Measurements from ENCODE around the gene ROM1. TPM values are rescaled to one million over a fixed set of nuclear protein-coding genes. Genes with fewer than 3 reads are reported as not detected.

ROM1 gene
- total and polyA plus RNA-seq, 2 donors (not counting 3 experiments of a cell fraction or from before 2014, with no cell fraction given), result 5.3 to 8.8 TPM

DNA sequence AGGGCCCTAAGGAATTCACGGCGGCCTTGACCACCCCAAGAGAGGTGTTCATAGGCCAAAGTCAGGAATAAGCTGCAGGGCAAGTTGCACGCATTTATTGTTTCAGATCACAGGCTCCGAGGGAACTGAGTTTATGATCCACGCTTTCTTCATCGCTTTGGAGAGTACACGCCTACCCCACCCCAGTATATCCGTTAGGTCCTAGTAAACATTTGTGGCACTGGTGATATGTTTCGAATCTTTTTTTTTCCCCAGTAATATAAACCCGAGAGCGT, 32.6 kb downstream of the ROM1 start:
- FAIRE-seq (peak; percentile 73), DNase-seq (ENCODE audit: low read depth, low spot score) (no peak)
- H3K4me1 ChIP-seq (ENCODE audit: control insufficient read depth, extremely low read depth, insufficient read depth, low read length), result peaks cover 11% of the 10 kb centered on the region
- no peaks in the 10 kb centered on the region for H3K9me3 ChIP-seq (replicated peaks; ENCODE audit: control insufficient read depth, insufficient read depth, low read length)
- no peaks in the 10 kb centered on the region for H4K20me1 ChIP-seq (replicated peaks; ENCODE audit: control insufficient read depth, extremely low read depth, insufficient read depth, low read length)
- no TSS peak for BruUV-seq (replicated peaks)
- H3K27me3 ChIP-seq (ENCODE audit: control insufficient read depth in 2 of 2, insufficient read depth in 2 of 2, low read length in 2 of 2), result no peaks in the 10 kb centered on the region
- intact Hi-C loops (cut with micrococcal nuclease), result no loop called here
- ChIA-PET POLR2A (interaction anchor here (0.7 to 2.7 kb wide), 6 partner anchors 19 to 1764 kb away, joined by 3 to 41 read pairs (median 4); partner anchors contain the start of genes B3GAT3, C11orf98, CSKMT and EEF1G), CTCF (interaction anchor here (1.0 to 1.5 kb wide), 3 partner anchors 34 to 49 kb away, joined by 3 to 4 read pairs (median 4); no protein-coding TSS in a partner anchor)
- dilution Hi-C loops (cut with MboI; ENCODE audit: extremely low pct_ligation_motif_present, low sequenced_read_pairs), result no loop called here
- peak overlapping the region; percentile 53 for H3K4me2 ChIP-seq (ENCODE audit: insufficient read depth, low read length)
- peaks cover 15 to 25% of the 10 kb centered on the region in 2 experiments for H3K36me3 ChIP-seq (ENCODE audit: control insufficient read depth in 2 of 2, extremely low read depth in 1 of 2, insufficient read depth in 2 of 2, low read length in 2 of 2)
- H3K9me1 ChIP-seq (replicated peaks; ENCODE audit: control insufficient read depth, extremely low read depth, insufficient read depth, low read length), result no peaks in the 10 kb centered on the region
- peak overlapping the region; percentile 92 for H3K9ac ChIP-seq (replicated peaks; ENCODE audit: extremely low read depth, insufficient read depth, low read length)
- H2AFZ ChIP-seq (ENCODE audit: low read depth, low read length), result no peak overlapping the region
- peak overlapping the region; percentile 80 for H3K27ac ChIP-seq (ENCODE audit: insufficient read depth, low read depth, low read length)
- H3K4me3 ChIP-seq (replicated peaks in 1 of 3; ENCODE audit: insufficient read depth in 1 of 3, low read depth in 1 of 3, low read length in 3 of 3), result peak overlapping the region; percentile 62 to 87 (median 65)
- peaks cover 40% of the 10 kb centered on the region for H3K79me2 ChIP-seq (ENCODE audit: control insufficient read depth, insufficient read depth, low read length)
- TF ChIP-seq POLR2AphosphoS5 (IDR thresholded peaks at IDR 0.05; ENCODE audit: insufficient read depth, low read depth, low read length), result no peak
- TF ChIP-seq FOS (IDR thresholded peaks at IDR 0.05; ENCODE audit: borderline replicate concordance, insufficient read depth, low read length), result no peak
- no peak for TF ChIP-seq MYC (IDR thresholded peaks at IDR 0.05; ENCODE audit: low read depth, low read length)
- no peak for TF ChIP-seq JUN (IDR thresholded peaks at IDR 0.05; ENCODE audit: borderline replicate concordance, insufficient read depth, insufficient read length, low read depth)
- TF ChIP-seq EZH2 (IDR thresholded peaks at IDR 0.05; ENCODE audit: borderline replicate concordance, low read depth, low read length, severe bottlenecking), result no peak
- TF ChIP-seq POLR2A (IDR thresholded peaks at IDR 0.05; ENCODE audit: low read depth, low read length), result no peak
- TF ChIP-seq, protein P1, sequence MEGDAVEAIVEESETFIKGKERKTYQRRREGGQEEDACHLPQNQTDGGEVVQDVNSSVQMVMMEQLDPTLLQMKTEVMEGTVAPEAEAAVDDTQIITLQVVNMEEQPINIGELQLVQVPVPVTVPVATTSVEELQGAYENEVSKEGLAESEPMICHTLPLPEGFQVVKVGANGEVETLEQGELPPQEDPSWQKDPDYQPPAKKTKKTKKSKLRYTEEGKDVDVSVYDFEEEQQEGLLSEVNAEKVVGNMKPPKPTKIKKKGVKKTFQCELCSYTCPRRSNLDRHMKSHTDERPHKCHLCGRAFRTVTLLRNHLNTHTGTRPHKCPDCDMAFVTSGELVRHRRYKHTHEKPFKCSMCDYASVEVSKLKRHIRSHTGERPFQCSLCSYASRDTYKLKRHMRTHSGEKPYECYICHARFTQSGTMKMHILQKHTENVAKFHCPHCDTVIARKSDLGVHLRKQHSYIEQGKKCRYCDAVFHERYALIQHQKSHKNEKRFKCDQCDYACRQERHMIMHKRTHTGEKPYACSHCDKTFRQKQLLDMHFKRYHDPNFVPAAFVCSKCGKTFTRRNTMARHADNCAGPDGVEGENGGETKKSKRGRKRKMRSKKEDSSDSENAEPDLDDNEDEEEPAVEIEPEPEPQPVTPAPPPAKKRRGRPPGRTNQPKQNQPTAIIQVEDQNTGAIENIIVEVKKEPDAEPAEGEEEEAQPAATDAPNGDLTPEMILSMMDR (IDR thresholded peaks at IDR 0.05; ENCODE audit: extremely low read depth in 1 of 2, insufficient read depth in 1 of 2, low read depth in 1 of 2, low read length in 2 of 2), result no peak

Measured in endothelial cell of umbilical vein (primary cell).